H9 (cell line): ENCODE data around the gene ZNF587. TPM values are rescaled to one million over a fixed set of nuclear protein-coding genes. Genes with fewer than 3 reads are reported as not detected.
"Not testable (repeated sequence)": the region's sequence is repeated elsewhere in the genome, so short reads cannot be mapped to it uniquely, and the experiment has no call there.

Source experiments
- DNase-seq: peaks from one replicate; pipeline ENCODE4 v3.0.0-alpha.2; 2017
- H2AFZ ChIP-seq: one replicate; pipeline ENCODE4 v1.6.1; 2013; ENCODE audit warnings: mild to moderate bottlenecking, low read length, control low read depth, moderate library complexity
- H2AK5ac ChIP-seq: 2 replicates; pipeline ENCODE4 v1.6.1; 2013; ENCODE audit warnings: low read length, control low read depth, mixed read lengths; ENCODE audit not compliant: insufficient read length
- H2BK120ac ChIP-seq: one replicate; pipeline ENCODE4 v1.6.1; 2013; ENCODE audit warnings: low read depth, mild to moderate bottlenecking, low read length, control low read depth, inconsistent platforms; ENCODE audit not compliant: poor library complexity, severe bottlenecking
- H2BK12ac ChIP-seq: 2 replicates; pipeline ENCODE4 v1.6.1; 2013; ENCODE audit warnings: low read length, control low read depth, mixed read lengths, low read depth; ENCODE audit not compliant: insufficient read length
- H2BK15ac ChIP-seq: 2 replicates; pipeline ENCODE4 v1.6.1; 2013; ENCODE audit warnings: low read depth, low read length, control low read depth
- H2BK20ac ChIP-seq: one replicate; pipeline ENCODE4 v1.6.1; 2013; ENCODE audit warnings: low read depth, mild to moderate bottlenecking, low read length, control low read depth, inconsistent platforms; ENCODE audit not compliant: poor library complexity, severe bottlenecking
- H2BK5ac ChIP-seq: 2 replicates; pipeline ENCODE4 v1.6.1; 2013; ENCODE audit warnings: low read length, control low read depth, mixed read lengths; ENCODE audit not compliant: insufficient read length
- H3K14ac ChIP-seq: 2 replicates; pipeline ENCODE4 v1.6.1; 2013; ENCODE audit warnings: low read length, control low read depth; ENCODE audit not compliant: insufficient read depth
- H3K18ac ChIP-seq: 2 replicates; pipeline ENCODE4 v1.6.1; 2013; ENCODE audit warnings: low read depth, mild to moderate bottlenecking, mixed read lengths, low read length, control low read depth; ENCODE audit not compliant: insufficient read length
- H3K23ac ChIP-seq: 2 replicates; pipeline ENCODE4 v1.6.1; 2013; ENCODE audit warnings: low read length, control low read depth, mixed read lengths, low read depth; ENCODE audit not compliant: insufficient read length
- H3K23me2 ChIP-seq: 2 replicates; pipeline ENCODE4 v1.6.1; 2013; ENCODE audit warnings: low read depth, mild to moderate bottlenecking, mixed read lengths, low read length, control low read depth; ENCODE audit not compliant: insufficient read length, poor library complexity, severe bottlenecking
- H3K27ac ChIP-seq: 2 replicates; pipeline ENCODE4 v1.5.1; 2013; ENCODE audit warnings: low read length, control low read depth, mixed read lengths, low read depth; ENCODE audit not compliant: insufficient read length
- H3K27me3 ChIP-seq: 2 replicates; pipeline ENCODE4 v1.6.1; 2013; ENCODE audit warnings: low read length, control low read depth, inconsistent platforms; ENCODE audit not compliant: insufficient read depth
- H3K4ac ChIP-seq: 2 replicates; pipeline ENCODE4 v1.6.1; 2013; ENCODE audit warnings: low read depth, mild to moderate bottlenecking, control low read depth, inconsistent platforms, low read length, moderate library complexity
- H3K4me1 ChIP-seq: 2 replicates; pipeline ENCODE4 v1.6.1; 2013; ENCODE audit warnings: low read length, control low read depth, inconsistent platforms; ENCODE audit not compliant: insufficient read depth
- H3K4me2 ChIP-seq: 2 replicates; pipeline ENCODE4 v1.6.1; 2013; ENCODE audit warnings: low read length, control low read depth, mixed read lengths; ENCODE audit not compliant: insufficient read length, insufficient read depth
- H3K56ac ChIP-seq: 2 replicates; pipeline ENCODE4 v1.6.1; 2013; ENCODE audit warnings: low read depth, mild to moderate bottlenecking, mixed read lengths, low read length, control low read depth; ENCODE audit not compliant: insufficient read length
- H3K79me1 ChIP-seq: 2 replicates; pipeline ENCODE4 v1.6.1; 2013; ENCODE audit warnings: low read depth, mild to moderate bottlenecking, moderate library complexity, low read length, control low read depth, inconsistent platforms; ENCODE audit not compliant: insufficient read depth, poor library complexity, severe bottlenecking
- H3K79me2 ChIP-seq: 2 replicates; pipeline ENCODE4 v1.6.1; 2013; ENCODE audit warnings: low read length, control low read depth, inconsistent platforms; ENCODE audit not compliant: insufficient read depth
- H3K9ac ChIP-seq: 2 replicates; pipeline ENCODE4 v1.6.1; 2013; ENCODE audit warnings: low read length, control low read depth, mixed read lengths; ENCODE audit not compliant: insufficient read length; ENCODE audit errors: extremely low read depth
- H3K9me3 ChIP-seq: one replicate; pipeline ENCODE4 v1.6.1; 2013; ENCODE audit warnings: low read depth, low read length, inconsistent platforms; ENCODE audit not compliant: control insufficient read depth
- H3T11ph ChIP-seq: one replicate; pipeline ENCODE4 v1.6.1; 2013; ENCODE audit warnings: mild to moderate bottlenecking, low read length, control low read depth, inconsistent platforms
- H4K20me1 ChIP-seq: one replicate; pipeline ENCODE4 v1.6.1; 2013; ENCODE audit not compliant: control insufficient read depth, insufficient read length, insufficient read depth
- H4K5ac ChIP-seq: 2 replicates; pipeline ENCODE4 v1.6.1; 2013; ENCODE audit warnings: low read depth, mild to moderate bottlenecking, mixed read lengths, low read length, control low read depth; ENCODE audit not compliant: insufficient read length
- H4K8ac ChIP-seq: replicated peaks from 2 replicates; pipeline ENCODE4 v1.6.1; 2013; ENCODE audit warnings: low read length, control low read depth, mixed read lengths, low read depth; ENCODE audit not compliant: insufficient read length
- H4K91ac ChIP-seq: 2 replicates; pipeline ENCODE4 v1.6.1; 2013; ENCODE audit warnings: low read depth, mild to moderate bottlenecking, moderate library complexity, mixed read lengths, low read length, control low read depth; ENCODE audit not compliant: insufficient read length
- H3K27ac Mint-ChIP-seq, 3 experiments: 2 replicates in 2 of 3; 3 replicates in 1 of 3; pipeline ENCODE4 v1.8.0; 2020 to 2021; ENCODE audit warnings: mixed read lengths in 3 of 3, mild to moderate bottlenecking in 1 of 3, moderate library complexity in 1 of 3
- H3K27me3 Mint-ChIP-seq: 2 replicates; pipeline ENCODE4 v1.8.0; 2021; ENCODE audit warnings: low read depth, mild to moderate bottlenecking, moderate library complexity, mixed read lengths
- H3K36me3 Mint-ChIP-seq, 3 experiments: 2 replicates in 2 of 3; 3 replicates in 1 of 3; pipeline ENCODE4 v1.8.0; 2020 to 2021; ENCODE audit warnings: low read depth in 3 of 3, mixed read lengths in 3 of 3; ENCODE audit not compliant: insufficient read depth in 1 of 3
- H3K4me1 Mint-ChIP-seq, 2 experiments: 2 replicates each; pipeline ENCODE4 v1.8.0; 2020; ENCODE audit warnings: mixed read lengths in 2 of 2
- H3K4me3 Mint-ChIP-seq, 2 experiments: 2 replicates in 1 of 2; 3 replicates in 1 of 2; pipeline ENCODE4 v1.8.0; 2020 to 2021; ENCODE audit warnings: mild to moderate bottlenecking in 2 of 2, mixed read lengths in 2 of 2, moderate library complexity in 1 of 2
- H3K9me3 Mint-ChIP-seq, 2 experiments: 2 replicates in 1 of 2; 3 replicates in 1 of 2; pipeline ENCODE4 v1.8.0; 2020; ENCODE audit warnings: mild to moderate bottlenecking in 2 of 2, mixed read lengths in 2 of 2, moderate library complexity in 1 of 2
- WGBS: extraction: QIAGEN DNeasy Blood & Tissue Kit; methylation state at CpG from one replicate; pipeline ENCODE4 v1.1.7; 2013; ENCODE audit warnings: missing lambda C conversion rate, low lambda C conversion rate, mixed read lengths; ENCODE audit not compliant: insufficient read length; ENCODE audit errors: extremely low coverage; 5-methylcytosine and 5-hydroxymethylcytosine counted together
- total RNA-seq: library from RNA; stranded (reverse); gene quantifications from 2 replicates; pipeline ENCODE4 v1.2.1, GENCODE V29; 2021
- TF ChIP-seq, protein P1 (sequence below): fragments of 200-600 bp; sonication (generic); conservative IDR thresholded peaks from 3 replicates; pipeline ENCODE4 v1.8.0; 2021; ENCODE audit warnings: antibody characterized with exemption, mild to moderate bottlenecking

The ZNF587 gene
- total RNA-seq, 1 experiment from 2014 or later = 40.0 TPM

GRCh38 chr19:57888560-57889231 is 39.0 kb downstream of the ZNF587 start, which contains the start of gene ZNF814:
Gene ZNF814 (minus strand): TSS chr19:57889037. CDS start chr19:57888802, 235 bp downstream.
- peaks cover 31 to 43% (median 36%) of the 10 kb centered on the region in 3 experiments for H3K36me3 Mint-ChIP-seq
- Histone ChIP-seq H3K18ac (peak within 1 kb of the TSS; percentile 98), H2AK5ac (peak within 1 kb of the TSS; percentile 25), H2BK12ac (no peak within 1 kb of the TSS), H4K91ac (no peak within 1 kb of the TSS), H2BK15ac (no peak within 1 kb of the TSS), H3K27ac (peak within 1 kb of the TSS; percentile 68), H3K4me1 (0 out of 2 replicates have a peak, but pooled peaks cover 3% of the 10 kb centered on the region), H3T11ph (no peak within 1 kb of the TSS), H2AFZ (no peak within 1 kb of the TSS), H4K5ac (peak within 1 kb of the TSS; percentile 77), H4K8ac (no peak within 1 kb of the TSS), H3K79me1 (no peaks in the 10 kb centered on the region), H3K4me2 (peak within 1 kb of the TSS; percentile 100), H3K79me2 (peaks cover 36% of the 10 kb centered on the region), H3K4ac (peak within 1 kb of the TSS; percentile 44), H3K9me3 (no peaks in the 10 kb centered on the region), H3K23me2 (peaks cover 10% of the 10 kb centered on the region), H3K23ac (no peak within 1 kb of the TSS), H2BK20ac (no peak within 1 kb of the TSS), H2BK120ac (peak within 1 kb of the TSS; percentile 86), H3K56ac (peak within 1 kb of the TSS; percentile 39), H3K27me3 (no peaks in the 10 kb centered on the region), H4K20me1 (no peaks in the 10 kb centered on the region), H3K14ac (peak within 1 kb of the TSS; percentile 98), H3K9ac (peak within 1 kb of the TSS; percentile 99), H2BK5ac (peak within 1 kb of the TSS; percentile 7)
- WGBS = no CpG with 5 or more reads among the region's 43 CpGs
- H3K9me3 Mint-ChIP-seq = peaks cover 0 to 12% of the 10 kb centered on the region in 2 experiments; a peak in 3 of 5 replicates
- TF ChIP-seq, protein P1, sequence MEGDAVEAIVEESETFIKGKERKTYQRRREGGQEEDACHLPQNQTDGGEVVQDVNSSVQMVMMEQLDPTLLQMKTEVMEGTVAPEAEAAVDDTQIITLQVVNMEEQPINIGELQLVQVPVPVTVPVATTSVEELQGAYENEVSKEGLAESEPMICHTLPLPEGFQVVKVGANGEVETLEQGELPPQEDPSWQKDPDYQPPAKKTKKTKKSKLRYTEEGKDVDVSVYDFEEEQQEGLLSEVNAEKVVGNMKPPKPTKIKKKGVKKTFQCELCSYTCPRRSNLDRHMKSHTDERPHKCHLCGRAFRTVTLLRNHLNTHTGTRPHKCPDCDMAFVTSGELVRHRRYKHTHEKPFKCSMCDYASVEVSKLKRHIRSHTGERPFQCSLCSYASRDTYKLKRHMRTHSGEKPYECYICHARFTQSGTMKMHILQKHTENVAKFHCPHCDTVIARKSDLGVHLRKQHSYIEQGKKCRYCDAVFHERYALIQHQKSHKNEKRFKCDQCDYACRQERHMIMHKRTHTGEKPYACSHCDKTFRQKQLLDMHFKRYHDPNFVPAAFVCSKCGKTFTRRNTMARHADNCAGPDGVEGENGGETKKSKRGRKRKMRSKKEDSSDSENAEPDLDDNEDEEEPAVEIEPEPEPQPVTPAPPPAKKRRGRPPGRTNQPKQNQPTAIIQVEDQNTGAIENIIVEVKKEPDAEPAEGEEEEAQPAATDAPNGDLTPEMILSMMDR = peak; percentile 55
- peak within 1 kb of the TSS; percentile 93 to 95 for H3K4me3 Mint-ChIP-seq
- peak; percentile 94 for DNase-seq
- H3K4me1 Mint-ChIP-seq = peaks cover 39 to 41% of the 10 kb centered on the region in 2 experiments
- H3K27ac Mint-ChIP-seq = peak within 1 kb of the TSS; percentile 81 to 97 (median 96)
- H3K27me3 Mint-ChIP-seq = no peaks in the 10 kb centered on the region

DNA sequence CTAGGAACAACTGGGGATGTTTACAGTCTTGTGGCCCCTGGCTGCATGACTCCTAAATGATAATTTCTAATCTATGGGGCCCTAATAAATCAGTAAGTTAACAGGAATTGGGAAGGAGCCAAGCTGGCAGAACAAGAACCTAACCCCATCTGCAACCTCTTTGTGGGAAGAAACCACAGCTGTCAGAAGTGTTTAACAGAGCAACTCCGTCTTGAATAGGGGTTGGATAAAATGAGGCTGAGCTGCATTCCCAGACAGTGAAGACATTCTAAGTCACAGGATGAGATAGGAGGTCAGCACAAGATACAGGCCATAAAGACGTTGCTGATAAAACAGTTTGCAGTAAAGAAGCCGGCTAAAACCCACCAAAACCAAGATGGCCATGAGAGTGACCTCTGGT is 41.0 kb downstream of the ZNF587 start:
- H3K4me2 ChIP-seq, H3K4me1 ChIP-seq, H3T11ph ChIP-seq, H3K27ac ChIP-seq, H3K18ac ChIP-seq, H3K9me3 Mint-ChIP-seq, H2BK15ac ChIP-seq, H2BK12ac ChIP-seq, H3K79me1 ChIP-seq, H4K91ac ChIP-seq, H2AK5ac ChIP-seq, H3K9me3 ChIP-seq, H3K56ac ChIP-seq, H2BK5ac ChIP-seq, H4K20me1 ChIP-seq, H3K27ac Mint-ChIP-seq, DNase-seq, H3K14ac ChIP-seq, H3K27me3 ChIP-seq, H3K27me3 Mint-ChIP-seq, H3K9ac ChIP-seq, H4K8ac ChIP-seq, H3K23ac ChIP-seq, H2BK120ac ChIP-seq, H4K5ac ChIP-seq, H3K4ac ChIP-seq, H2BK20ac ChIP-seq, H2AFZ ChIP-seq: not testable (repeated sequence)
- no CpG with 5 or more reads among the region's 3 CpGs for WGBS
- Histone ChIP-seq H3K23me2 (peaks cover 10% of the 10 kb centered on the region), H3K79me2 (peaks cover 19% of the 10 kb centered on the region)
- H3K36me3 Mint-ChIP-seq = peaks cover 12 to 22% (median 16%) of the 10 kb centered on the region in 3 experiments
- H3K4me1 Mint-ChIP-seq = peaks cover 19 to 22% of the 10 kb centered on the region in 2 experiments
- peak overlapping the region in 1 of 2 experiments; percentile 23; a peak in 2 of 5 replicates for H3K4me3 Mint-ChIP-seq
